ENCODE measurements around the gene RFTN1. TPM values are rescaled to one million over a fixed set of nuclear protein-coding genes. Genes with fewer than 3 reads are reported as not detected.

RFTN1 gene
- total RNA-seq, 3 donors from 2014 or later = 6.9 to 12.6 (median 9.7) TPM

- intact Hi-C loops (cut with DNase I, micrococcal nuclease) = no loop called here
- no peak for DNase-seq
Observed at GRCh38 chr3:16499351-16499750, 14.1 kb downstream of the RFTN1 start.

GRCh38 chr3:16498130-16498890 is 15.2 kb downstream of the RFTN1 start:
- no peaks in the 10 kb centered on the region for H3K4me1 ChIP-seq (ENCODE audit: low read depth)
- no peaks in the 10 kb centered on the region for H3K36me3 ChIP-seq (ENCODE audit: low read depth)
- no peak for TF ChIP-seq CTCF (IDR thresholded peaks at IDR 0.05)
- no peak for ATAC-seq
- no peaks in the 10 kb centered on the region for H3K9me3 ChIP-seq
- no peak for DNase-seq
- intact Hi-C loops (cut with DNase I, micrococcal nuclease) = no loop called here
- no peak overlapping the region for H3K4me3 ChIP-seq

More at GRCh38 chr3:16499351-16499750, 14.1 kb downstream of the RFTN1 start:
- no peak overlapping the region for H3K4me3 ChIP-seq
- no peaks in the 10 kb centered on the region for H3K9me3 ChIP-seq
- TF ChIP-seq CTCF (IDR thresholded peaks at IDR 0.05) = no peak
- H3K4me1 ChIP-seq (ENCODE audit: low read depth) = peaks cover 3% of the 10 kb centered on the region
- no peaks in the 10 kb centered on the region for H3K36me3 ChIP-seq (ENCODE audit: low read depth)
- ATAC-seq = no peak

GRCh38 chr3:16496408-16497222 is 16.9 kb downstream of the RFTN1 start:
- Histone ChIP-seq H3K36me3 (ENCODE audit: low read depth) (no peaks in the 10 kb centered on the region), H3K9me3 (no peaks in the 10 kb centered on the region), H3K4me1 (ENCODE audit: low read depth) (no peaks in the 10 kb centered on the region), H3K4me3 (no peak overlapping the region)
- no peak for TF ChIP-seq CTCF (IDR thresholded peaks at IDR 0.05)
- intact Hi-C loops (cut with DNase I, micrococcal nuclease) = no loop called here
- ATAC-seq (peak; percentile 18), DNase-seq (no peak)

GRCh38 chr3:16496008-16496407 is 17.5 kb downstream of the RFTN1 start:
- TF ChIP-seq CTCF (IDR thresholded peaks at IDR 0.05) = no peak
- DNase-seq = no peak
- H3K36me3 ChIP-seq (ENCODE audit: low read depth) = no peaks in the 10 kb centered on the region
- no peak overlapping the region for H3K4me3 ChIP-seq
- intact Hi-C loops (cut with DNase I, micrococcal nuclease) = no loop called here
- no peak for ATAC-seq
- no peaks in the 10 kb centered on the region for H3K4me1 ChIP-seq (ENCODE audit: low read depth)
- no peaks in the 10 kb centered on the region for H3K9me3 ChIP-seq

GRCh38 chr3:16494814-16495431 is 18.6 kb downstream of the RFTN1 start:
- no peak overlapping the region for H3K4me3 ChIP-seq
- TF ChIP-seq CTCF (IDR thresholded peaks at IDR 0.05) = no peak
- intact Hi-C loops (cut with DNase I, micrococcal nuclease) = no loop called here
- no peaks in the 10 kb centered on the region for H3K36me3 ChIP-seq (ENCODE audit: low read depth)
- no peaks in the 10 kb centered on the region for H3K4me1 ChIP-seq (ENCODE audit: low read depth)
- no peaks in the 10 kb centered on the region for H3K9me3 ChIP-seq
- no peak for DNase-seq
- no peak for ATAC-seq

All from mucosa of descending colon (tissue), 3 donors.